NCI-H2171 treated with DMSO at 0.1 percent for 48 hours (cell line): ENCODE data around the gene PTPRN2.
"Not testable (repeated sequence)": the region's sequence is repeated elsewhere in the genome, so short reads cannot be mapped to it uniquely, and the experiment has no call there.

Experiments
- DNase-seq: peaks from one replicate; lab custom pipeline; 2025; lab: John Stamatoyannopoulos, UW

Gene PTPRN2

DNA sequence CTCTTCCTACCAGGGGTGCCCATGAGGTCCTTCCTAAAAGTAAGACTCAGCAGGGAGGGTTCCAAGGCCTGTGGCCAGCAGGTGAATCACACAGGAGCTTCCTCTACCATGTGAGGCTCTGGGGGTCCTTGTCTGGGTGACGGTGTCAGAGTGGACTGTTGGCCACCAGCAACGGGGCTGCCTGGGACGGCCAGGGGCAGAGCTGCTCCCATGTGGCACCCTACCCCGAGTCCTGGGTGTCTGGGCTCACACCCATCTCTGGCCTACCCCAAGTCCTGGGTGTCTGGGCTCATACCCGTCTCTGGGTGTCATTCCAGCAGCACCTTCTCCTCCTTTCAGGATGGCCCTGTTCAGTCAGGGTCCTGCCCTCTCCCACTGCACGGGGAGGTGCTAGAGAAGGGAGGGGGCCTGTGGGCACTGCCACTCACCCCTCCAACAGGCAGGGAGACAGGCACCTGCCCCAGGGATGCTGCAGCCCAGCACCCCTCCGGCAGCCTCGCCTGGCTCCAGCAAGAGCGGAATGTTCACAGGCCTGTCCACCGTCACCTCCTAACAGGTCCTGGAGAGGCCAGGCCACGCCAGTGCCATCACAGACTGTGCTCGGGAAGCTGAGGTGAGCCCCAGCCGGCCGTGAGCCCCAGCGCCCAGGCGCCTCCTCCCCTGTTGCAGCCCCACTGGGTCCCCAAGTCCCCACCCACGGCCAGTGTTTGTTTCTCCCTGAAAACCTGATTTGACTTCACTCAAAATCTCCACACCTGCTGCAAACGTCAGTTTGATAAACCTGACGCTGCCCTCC is 143.7 kb downstream of the PTPRN2 start:
- no peak for DNase-seq

DNA sequence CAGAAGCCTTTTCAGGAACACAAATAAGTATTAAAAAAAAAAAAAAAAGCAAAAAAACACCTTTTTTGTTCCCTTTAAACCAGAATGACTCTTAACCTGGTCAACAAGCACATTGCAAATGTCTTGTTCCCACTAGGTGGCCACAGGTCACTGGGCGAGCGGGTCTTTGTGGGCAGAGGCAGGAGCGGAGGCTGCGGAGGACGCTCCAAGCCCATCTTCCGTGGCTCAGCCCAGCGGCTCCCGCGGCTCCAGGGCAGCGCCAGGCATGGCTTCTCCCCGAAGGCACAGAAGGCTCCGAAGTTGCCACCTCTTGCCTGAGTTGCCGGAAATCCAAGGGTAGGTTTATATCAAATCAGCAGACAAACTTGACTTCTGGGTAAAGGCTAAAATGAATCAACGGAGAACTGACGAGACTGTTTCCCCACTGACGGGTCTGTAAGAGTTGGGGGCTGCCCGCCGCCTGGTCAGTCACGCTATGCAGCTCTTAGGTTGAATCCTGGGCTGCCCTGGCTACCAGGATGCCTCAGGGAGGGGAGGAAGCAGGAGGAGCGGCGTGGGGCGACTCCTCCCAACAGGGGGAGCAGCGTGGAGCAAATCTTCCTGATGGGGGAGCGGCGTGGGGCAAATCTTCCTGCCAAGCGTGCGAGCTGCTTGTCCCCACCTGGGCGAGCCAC is 144.5 kb downstream of the PTPRN2 start:
- DNase-seq, result no peak

DNA sequence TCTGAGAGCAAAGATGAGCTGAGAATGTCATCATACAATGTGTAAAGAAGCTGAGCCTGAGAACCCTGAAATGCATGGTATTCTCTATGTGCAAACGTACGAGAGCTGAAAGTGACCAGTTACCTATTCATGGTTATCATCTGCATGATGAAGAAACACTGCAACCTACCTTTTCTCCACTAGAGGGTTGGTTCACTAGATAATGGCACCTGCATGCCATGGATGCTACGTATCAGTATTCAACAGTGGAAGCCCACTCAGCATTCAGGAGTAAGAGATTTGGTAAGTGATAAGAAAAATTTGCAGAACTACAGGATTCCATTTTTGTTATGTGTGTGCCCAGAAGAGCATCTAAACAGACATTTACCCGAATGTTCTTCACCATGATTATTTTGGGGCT is 145.4 kb downstream of the PTPRN2 start:
- DNase-seq, result peak; percentile 16

DNA sequence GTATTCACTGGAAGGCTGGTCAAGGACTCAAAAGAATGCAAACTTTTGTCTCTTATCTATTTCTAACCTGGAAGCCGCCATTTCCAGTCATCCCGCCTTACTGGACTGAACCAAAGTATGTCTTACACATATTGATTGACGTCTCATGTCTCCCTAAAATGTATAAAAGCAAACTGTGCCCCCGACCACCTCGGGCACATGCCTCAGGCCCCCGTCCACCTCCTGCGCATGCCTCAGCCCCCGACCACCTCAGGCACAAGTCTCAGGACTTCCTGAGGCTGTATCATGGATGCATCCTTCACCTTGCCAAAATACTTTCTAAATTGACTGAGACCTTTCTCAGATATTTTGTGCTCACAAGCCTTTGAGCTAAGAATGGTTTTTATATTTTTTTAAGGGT is 148.6 kb downstream of the PTPRN2 start:
- no peak for DNase-seq

DNA sequence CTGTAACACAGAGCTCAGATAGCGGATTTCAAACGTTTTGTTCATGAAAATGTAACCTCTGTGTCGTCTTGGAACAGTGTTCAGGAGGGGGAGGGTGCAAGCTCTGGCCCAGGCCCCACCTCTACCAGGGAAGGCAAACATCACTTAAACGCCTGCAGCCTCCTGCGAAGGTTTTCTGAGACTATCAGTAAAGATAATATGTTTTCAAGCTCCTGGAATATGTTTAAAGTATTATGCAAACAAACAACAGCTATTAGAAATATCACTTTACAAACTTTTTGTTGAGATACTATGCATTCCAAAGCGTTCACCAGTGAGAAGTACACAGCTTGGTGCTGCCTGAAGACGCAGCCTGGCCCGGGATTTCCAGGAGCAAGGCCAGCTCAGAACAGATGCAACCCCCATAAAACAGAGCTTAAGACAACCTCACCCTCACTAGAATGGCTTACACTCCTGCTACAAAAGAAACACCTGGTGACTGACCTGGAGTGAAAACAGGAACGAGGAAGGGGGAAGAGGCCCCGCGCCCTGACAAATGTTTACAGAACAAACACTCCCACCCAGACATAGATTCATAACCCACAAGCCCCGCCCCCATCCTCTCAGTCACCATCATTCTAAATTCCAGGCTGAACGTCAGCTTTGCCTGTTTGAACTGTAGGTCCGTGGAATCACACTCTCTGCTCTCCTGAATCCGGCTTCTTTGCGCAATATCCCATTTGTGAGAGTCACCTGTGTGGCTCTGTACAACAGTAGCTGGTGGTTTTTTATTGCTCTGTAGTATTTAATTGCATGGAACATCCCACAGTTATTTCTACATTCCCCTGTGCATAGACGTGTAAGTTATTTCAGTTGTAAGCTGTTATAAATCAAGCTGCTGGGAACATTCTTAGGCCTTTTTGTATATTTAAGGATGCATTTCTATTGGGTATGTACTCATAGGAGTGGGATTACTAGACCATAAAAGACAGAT is 155.0 kb downstream of the PTPRN2 start:
- DNase-seq, result peak; percentile 11

DNA sequence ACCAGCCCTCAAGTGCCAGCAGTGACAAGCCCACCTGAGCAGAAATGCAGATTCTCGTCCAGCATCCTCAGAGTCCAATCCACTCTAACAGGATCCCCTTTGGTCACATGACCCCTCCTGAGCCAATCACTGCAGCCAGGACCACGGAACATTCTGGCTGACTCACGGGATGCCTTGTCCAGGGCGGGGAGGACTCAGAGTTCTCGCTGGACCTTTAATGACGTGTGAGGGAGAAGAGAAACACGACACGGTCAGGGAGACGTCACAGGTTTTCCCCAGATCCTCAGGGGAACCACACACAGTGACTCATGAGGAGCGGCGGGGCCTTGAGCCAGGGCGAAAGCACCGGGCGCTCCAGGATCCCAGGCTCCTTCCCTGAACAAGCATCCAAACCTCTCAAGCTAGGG is 155.7 kb downstream of the PTPRN2 start:
- no peak for DNase-seq

DNA sequence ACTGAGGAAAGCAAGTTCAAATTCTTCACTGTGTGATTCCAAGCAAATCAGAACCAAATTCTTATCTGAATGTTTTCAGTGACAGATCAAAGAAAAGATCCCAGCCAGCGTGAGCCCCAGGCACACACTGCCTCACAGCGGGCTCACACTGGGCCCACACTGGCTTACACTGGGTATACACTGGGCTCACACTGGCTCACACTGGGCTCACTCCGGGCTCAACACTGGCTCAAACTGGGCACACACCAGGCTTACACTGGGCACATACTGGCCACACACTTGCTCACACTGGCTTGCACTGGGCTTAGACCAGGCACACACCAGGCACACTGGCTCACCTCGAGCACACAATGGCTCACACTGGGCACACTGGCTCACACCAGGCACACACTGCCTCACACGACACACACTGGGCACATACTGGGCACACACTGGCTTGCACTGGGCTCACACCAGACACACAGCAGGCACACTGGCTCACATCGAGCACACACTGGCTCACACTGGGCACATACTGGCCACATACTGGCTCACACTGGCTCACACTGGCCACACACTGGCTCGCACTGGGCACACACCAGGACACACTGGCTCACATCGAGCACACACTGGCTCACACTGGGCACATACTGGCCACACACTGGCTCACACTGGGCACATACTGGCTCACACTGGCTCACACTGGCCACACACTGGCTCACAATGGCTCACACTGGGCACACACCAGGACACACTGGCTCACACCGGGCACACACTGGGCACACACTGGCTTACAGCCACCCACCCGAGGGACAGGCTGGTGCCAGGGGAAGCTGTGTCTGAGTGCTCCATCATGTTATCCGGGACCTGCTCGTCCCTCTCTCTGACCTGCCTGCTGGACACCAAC is 156.3 kb downstream of the PTPRN2 start:
- DNase-seq, result no peak

DNA sequence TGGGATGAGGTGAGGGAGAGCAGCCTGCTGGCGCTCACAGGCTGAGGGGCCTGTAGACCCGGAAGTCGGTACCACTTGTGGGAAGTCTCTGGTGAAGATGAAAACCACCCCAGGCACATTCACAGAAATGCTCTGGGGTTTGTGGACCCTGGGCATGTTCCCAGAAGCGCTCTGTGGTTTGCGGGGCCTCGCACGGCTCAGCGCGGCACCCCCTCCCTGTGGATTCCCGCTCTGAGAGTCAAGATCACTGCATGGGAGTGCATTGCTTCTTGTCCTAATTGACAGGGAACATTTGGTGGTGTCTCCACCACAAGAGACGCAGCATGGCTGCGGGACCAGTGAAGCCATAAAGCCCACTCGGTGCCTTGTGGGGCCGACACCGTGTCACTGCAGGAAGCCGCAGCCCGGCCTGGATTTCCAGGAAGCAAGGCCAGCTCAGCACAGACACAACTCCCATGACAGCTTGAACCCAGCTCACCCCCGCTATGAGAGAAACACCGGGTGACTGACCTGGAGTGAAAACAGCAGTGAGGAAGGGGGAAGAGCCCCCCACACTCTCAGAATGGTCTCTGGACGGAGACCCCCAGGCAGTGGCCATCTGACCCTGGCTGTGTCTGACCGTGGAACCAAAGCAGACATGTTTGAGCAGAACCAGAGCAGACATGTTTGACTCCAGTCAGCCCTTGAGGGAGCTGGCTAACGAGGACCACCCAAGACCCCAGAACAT is 157.2 kb downstream of the PTPRN2 start:
- no peak for DNase-seq

DNA sequence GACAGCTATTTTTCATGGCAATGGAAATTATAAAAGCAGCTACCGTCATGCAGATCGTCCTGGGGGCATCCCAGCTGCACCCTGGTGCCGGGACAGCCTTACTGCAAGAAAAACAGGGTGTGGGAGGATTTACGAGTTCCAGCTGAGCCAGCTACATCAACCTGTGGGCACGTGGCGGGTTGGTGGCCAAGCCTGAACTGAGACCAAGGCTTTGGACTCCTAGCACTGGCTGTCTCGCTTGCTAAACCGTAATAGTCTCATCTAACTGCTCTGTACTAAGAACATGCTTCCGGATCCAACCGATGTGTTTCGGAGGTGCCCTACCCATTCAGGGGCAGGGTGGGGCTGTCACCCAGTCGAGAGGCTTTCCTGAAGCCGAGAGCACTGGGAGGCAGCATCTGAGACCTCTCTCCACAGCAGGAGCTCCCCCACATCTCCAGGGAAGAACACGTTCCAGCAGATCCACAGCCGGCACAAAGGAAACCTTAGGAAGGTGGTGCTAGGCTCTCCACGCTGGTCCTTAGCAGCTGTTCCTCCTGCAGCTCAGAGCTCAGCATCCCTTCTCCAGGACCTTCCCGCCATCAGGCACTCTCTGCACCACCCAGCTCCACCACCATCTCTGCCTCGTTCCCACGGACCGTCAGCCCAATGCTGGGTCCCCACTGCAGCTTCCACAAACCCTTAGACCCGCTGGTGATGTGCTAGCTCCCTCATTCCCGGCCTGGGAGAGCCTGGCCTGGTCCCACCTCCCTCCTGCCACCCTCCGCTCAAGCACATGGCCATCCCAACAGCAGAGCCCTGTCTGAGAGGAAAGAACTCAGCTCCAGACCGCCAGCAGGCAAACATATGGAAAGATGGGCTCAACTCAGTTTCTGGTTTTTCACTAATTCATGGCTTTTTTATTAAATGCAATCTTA is 158.5 kb downstream of the PTPRN2 start:
- no peak for DNase-seq

DNA sequence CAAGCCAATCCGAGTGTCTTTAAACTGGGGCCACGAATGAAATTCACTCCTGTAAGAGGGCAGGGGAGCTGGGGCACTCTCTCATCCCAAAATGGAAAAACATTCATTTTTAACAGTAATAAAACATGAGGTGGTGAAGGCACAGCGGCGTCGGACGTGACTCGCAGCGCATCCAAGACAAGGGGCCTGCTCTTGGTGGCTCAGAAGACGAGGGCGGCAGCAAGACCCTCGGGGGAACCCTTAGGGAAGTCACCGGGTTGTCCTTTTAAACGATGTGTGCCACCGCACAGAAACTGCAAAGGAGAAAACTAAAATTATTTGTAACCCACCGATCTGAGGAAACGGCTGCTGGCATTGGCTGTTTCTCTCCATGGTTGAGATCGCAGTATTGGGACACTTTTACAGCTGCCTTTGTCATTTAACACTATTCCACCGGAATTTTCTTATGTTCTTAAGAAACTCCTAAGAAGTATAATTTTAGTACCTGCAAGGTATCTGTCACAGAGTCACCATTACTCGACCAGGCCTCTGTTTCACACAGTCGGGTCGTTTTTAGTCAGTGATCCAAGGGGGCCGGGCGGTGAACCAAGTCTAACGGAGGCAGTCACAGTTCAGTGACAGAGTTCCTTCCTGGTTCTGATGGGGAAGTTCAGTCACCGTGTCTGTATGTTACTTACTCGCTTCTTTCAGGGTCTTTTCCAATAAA is 159.3 kb downstream of the PTPRN2 start:
- DNase-seq, result no peak

DNA sequence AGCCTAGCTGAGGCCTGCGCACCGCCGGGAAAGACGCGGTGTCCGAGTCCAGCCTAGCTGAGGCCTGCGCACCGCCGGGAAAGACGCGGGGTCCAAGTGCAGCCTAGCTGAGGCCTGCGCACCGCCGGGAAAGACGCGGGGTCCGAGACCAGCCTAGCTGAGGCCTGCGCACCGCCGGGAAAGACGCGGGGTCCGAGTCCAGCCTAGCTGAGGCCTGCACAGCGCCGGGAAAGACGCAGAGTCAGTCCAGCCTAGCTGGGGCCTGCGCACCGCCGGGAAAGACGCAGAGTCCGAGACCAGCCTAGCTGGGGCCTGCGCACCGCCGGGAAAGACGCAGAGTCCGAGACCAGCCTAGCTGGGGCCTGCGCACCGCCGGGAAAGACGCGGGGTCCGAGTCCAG is 161.9 kb downstream of the PTPRN2 start:
- DNase-seq, result not testable (repeated sequence)

DNA sequence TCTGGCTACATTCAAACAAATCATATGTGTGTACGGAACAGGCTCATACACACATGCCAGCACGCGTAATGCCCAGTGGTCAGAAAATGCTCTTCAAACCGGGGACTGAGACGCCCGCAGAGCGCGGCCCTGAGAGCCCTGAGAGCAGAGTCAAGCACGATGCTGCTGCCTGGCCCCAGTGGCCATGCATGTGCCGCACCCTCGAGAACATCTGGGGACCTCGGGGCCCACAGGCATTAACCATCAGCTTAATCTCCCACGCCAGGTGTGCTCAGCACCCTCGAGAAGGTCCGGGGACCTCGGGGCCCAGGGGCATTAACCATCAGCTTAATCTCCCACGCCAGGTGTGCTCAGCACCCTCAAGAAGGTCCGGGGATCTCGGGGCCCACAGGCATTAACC is 163.1 kb downstream of the PTPRN2 start:
- DNase-seq, result no peak

DNA sequence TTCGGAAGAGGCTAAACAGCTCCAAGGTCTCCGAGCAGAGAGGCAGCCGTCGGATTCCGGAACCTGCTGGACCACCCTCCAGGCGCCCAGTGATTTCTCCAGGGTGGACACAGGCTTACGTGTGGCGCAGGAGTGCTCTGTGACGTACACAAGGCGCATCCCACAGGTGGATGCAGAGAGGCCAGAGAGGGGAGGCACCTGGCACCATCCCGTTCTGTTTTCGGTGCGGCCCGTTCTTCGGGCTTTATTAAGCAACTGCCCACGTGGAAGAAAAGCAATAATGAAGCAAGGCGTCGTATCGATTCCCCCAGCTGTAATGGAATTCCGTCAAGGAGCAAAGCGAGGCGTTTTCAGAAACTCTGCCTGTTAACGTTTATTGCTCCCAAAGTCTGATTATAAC is 163.6 kb downstream of the PTPRN2 start:
- no peak for DNase-seq

DNA sequence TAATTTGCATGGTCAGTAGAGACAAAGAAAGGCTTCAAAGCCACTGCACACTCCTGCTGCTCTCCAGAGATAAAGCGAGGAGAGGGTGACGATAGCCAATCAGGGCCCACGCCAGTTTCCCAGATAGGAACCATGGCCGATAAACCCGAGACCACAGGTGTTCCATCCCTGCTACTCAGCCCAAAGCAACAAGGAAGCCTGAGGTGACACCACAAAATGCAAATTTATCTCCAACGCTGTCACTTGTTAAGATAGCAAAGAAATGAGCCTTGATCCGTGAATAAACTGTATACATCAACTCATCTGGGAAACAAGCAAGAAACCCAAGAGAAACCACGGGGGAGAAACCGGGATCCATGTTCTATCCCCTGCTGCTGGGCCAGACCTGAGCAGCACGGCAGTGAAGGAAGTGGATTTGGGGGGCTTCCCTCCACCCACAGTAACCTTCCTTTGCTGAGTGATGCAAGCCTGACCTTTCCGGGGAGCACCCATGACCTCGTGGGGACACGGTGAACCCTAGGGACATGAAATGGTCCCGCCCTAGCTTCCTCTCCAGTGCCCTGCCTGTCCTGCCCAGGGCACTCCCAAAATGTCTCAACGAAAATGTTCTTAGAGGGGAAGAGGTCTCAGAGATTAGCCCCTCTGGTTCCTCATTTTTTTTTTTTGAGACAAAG is 164.6 kb downstream of the PTPRN2 start:
- DNase-seq, result no peak

DNA sequence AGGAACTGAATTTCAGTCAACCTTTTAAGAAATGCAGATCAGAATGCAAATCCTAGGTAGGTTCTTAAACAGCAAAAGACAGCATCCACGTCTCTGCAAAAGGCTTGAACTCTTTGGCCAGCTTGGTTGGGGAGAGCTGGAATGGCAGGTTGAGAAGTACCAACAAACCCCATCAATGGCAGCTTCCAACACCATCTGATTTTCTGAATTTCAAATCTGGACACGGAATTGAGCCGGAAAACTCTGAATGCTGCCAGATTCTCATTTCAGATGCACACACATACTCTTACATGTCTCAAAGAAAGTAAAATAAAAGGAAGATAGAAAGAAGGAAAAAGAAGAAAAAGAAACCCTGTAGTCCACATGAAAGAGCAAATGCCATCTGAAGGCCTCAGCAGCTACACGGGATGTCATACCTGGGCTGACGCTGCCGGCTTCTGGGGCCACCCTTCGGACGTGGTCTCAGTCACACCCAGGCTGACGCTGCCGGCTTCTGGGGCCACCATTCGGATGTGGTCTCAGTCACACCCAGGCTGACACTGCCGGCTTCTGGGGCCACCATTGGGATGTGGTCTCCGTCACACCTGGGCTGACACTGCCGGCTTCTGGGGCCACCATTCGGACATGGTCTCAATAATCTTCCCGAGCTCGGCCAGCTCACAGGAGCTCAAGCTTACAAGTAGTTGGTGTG is 165.3 kb downstream of the PTPRN2 start:
- DNase-seq, result no peak

DNA sequence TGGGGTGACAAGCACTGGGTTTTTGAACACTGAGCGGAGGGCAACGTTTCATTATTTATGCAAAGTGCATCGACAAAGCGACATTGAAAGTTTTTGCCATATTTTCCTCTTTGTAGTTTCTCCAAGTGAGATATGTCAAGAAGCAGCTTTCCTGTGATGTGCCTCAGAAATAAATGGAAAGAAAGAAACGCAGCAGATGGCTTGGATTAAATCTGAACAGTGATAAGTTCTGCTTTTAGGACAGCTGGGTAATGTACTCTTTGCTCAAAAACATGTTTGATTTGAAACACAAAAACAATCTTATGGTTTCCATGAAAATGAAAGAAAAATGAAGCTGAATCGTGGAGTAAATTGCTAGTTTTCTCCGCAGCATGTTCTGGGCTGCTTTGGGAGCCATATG is 166.3 kb downstream of the PTPRN2 start:
- no peak for DNase-seq

DNA sequence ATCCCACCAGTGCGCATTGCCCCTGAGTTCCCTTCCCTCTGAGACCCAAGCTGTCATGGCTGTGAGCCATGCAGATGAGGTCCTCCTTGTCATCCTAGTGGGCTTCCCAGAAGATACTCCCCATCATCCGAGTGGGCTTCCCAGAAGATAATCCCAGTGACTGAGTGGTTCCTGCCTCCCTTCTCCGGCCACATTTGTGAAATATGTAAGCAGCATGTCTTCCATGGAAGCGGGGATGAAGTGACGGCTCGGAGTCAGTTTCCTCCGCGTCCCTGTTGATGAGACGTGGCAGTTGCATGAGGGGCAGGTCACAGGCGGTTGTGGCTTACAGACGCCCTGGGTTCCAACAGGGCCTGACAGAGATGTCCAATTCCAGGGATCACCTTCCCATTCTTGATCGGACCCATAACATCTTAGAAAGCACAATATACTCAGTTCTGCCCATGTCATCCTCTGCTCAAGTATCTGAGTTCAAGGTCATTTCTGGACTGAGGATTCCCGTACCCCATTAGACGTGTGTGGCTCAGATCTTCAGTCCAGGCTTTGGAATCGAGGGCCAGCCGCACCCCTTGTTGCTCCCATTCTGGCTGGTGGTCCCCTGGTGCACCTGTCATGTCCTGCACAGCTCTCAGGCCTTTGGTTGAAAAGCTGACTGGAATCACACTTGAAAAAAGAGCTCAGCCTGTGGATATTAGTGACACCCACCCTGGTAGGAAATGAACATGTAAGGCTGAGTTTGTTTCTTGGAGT is 166.9 kb downstream of the PTPRN2 start:
- no peak for DNase-seq
